GM23338 (cell line): ENCODE results near the gene MSANTD4.

ENCODE experiments used
- EZH2phosphoT487 ChIP-seq: fragments of 200-600 bp; sonication (generic); IDR thresholded peaks from one replicate; pipeline ENCODE4 v1.8.1; 2018; ENCODE audit warnings: antibody characterized with exemption; ENCODE audit not compliant: unreplicated experiment
- JUNB ChIP-seq: IDR thresholded peaks from one replicate; pipeline ENCODE4 v1.6.1; 2016; ENCODE audit warnings: antibody characterized with exemption; ENCODE audit not compliant: unreplicated experiment
- POLR2AphosphoS5 ChIP-seq: IDR thresholded peaks from 2 replicates; pipeline ENCODE4 v1.6.1; 2016; ENCODE audit warnings: antibody characterized with exemption, low read depth
- ZNF114 ChIP-seq: fragments of 250-450 bp; sonication (Bioruptor Pico); IDR thresholded peaks from 2 replicates; pipeline ENCODE4 v1.5.0; 2020; ENCODE audit warnings: mild to moderate bottlenecking, moderate library complexity
- TF ChIP-seq, protein P1 (sequence below), 2 experiments: fragments of 200-600 bp in 1 of 2; sonication (generic) in 1 of 2; conservative IDR thresholded peaks; 2 replicates each; pipeline versions ENCODE4 v1.5.1 to v1.6.1; 2016 to 2017; ENCODE audit warnings: antibody characterized with exemption in 2 of 2, low read depth in 2 of 2, mild to moderate bottlenecking in 2 of 2, moderate library complexity in 1 of 2

DNA sequence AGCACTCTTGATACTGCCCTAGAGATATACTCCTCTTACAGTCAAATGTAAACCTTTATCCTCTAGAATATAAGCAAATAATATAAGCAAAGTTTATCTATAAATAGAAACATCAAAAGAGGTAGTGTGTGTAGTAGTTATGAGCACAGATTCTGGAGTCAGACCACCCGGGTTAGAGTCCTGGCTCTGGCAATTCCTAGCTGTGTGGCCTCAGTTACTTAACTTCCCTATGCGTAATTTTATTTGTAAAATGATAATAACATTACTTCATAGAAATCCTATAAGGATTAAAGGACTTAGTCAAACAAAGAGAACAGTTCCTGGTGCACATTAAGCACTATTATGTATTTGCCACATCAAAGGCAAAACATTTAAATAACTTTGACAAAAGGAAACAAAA, 7.0 kb downstream of the MSANTD4 start:
- TF ChIP-seq, protein P1, sequence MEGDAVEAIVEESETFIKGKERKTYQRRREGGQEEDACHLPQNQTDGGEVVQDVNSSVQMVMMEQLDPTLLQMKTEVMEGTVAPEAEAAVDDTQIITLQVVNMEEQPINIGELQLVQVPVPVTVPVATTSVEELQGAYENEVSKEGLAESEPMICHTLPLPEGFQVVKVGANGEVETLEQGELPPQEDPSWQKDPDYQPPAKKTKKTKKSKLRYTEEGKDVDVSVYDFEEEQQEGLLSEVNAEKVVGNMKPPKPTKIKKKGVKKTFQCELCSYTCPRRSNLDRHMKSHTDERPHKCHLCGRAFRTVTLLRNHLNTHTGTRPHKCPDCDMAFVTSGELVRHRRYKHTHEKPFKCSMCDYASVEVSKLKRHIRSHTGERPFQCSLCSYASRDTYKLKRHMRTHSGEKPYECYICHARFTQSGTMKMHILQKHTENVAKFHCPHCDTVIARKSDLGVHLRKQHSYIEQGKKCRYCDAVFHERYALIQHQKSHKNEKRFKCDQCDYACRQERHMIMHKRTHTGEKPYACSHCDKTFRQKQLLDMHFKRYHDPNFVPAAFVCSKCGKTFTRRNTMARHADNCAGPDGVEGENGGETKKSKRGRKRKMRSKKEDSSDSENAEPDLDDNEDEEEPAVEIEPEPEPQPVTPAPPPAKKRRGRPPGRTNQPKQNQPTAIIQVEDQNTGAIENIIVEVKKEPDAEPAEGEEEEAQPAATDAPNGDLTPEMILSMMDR (conservative IDR thresholded peaks at IDR 0.05; ENCODE audit: low read depth in 2 of 2): no peak
- TF ChIP-seq POLR2AphosphoS5 (no peak), ZNF114 (no peak), EZH2phosphoT487 (no peak), JUNB (no peak)
